HL-60/S4 (cell line): ENCODE results near the gene ACP6.

Experiments
- in situ Hi-C: fragments of 300-500 bp; cut with MboI; formaldehyde crosslinking; loops from 2 replicates; pipeline ENCODE4 v1.14.3; 2022; ENCODE audit warnings: low sequenced_read_pairs

ACP6 gene

GRCh38 chr1:147651466-147651865 is 18.9 kb downstream of the ACP6 start:
- in situ Hi-C loops: no loop called here

GRCh38 chr1:147648933-147649332 is 21.4 kb downstream of the ACP6 start:
- in situ Hi-C loops: no loop called here

GRCh38 chr1:147647796-147648633 is 22.3 kb downstream of the ACP6 start:
- in situ Hi-C loops: no loop called here

- in situ Hi-C loops: no loop called here
These were observed 26.4 kb downstream of the ACP6 start for GRCh38 chr1:147643974-147644373.

GRCh38 chr1:147641695-147642592 is 28.4 kb downstream of the ACP6 start:
- in situ Hi-C loops: no loop called here

GRCh38 chr1:147641291-147641690 is 29.0 kb downstream of the ACP6 start:
- in situ Hi-C loops: no loop called here

GRCh38 chr1:147640553-147641165 is 29.7 kb downstream of the ACP6 start:
- in situ Hi-C loops: no loop called here

- in situ Hi-C loops: no loop called here
These were observed 34.0 kb downstream of the ACP6 start for GRCh38 chr1:147636314-147636713.

GRCh38 chr1:147635342-147635741 is 35.0 kb downstream of the ACP6 start:
- in situ Hi-C loops: no loop called here

- in situ Hi-C loops: no loop called here
These were observed 35.7 kb downstream of the ACP6 start for GRCh38 chr1:147634645-147635044.

- in situ Hi-C loops: no loop called here
These were observed 36.6 kb downstream of the ACP6 start for GRCh38 chr1:147633759-147634158.

- in situ Hi-C loops: no loop called here
These were observed 38.5 kb downstream of the ACP6 start for GRCh38 chr1:147631839-147632238.

- in situ Hi-C loops: no loop called here
These were observed 39.9 kb downstream of the ACP6 start for GRCh38 chr1:147630447-147630846.

GRCh38 chr1:147630022-147630421 is 40.3 kb downstream of the ACP6 start:
- in situ Hi-C loops: no loop called here

- in situ Hi-C loops: no loop called here
These were observed 41.9 kb downstream of the ACP6 start for GRCh38 chr1:147628441-147628840.

GRCh38 chr1:147627435-147628110 is 42.8 kb downstream of the ACP6 start:
- in situ Hi-C loops: no loop called here

GRCh38 chr1:147626739-147627138 is 43.6 kb downstream of the ACP6 start:
- in situ Hi-C loops: no loop called here

- in situ Hi-C loops: no loop called here
These were observed 44.0 kb downstream of the ACP6 start for GRCh38 chr1:147626291-147626690.

- in situ Hi-C loops: no loop called here
These were observed 44.8 kb downstream of the ACP6 start for GRCh38 chr1:147625362-147625995.

GRCh38 chr1:147624529-147624928 is 45.8 kb downstream of the ACP6 start:
- in situ Hi-C loops: no loop called here
